D341Med (cell line): Measurements from ENCODE around the gene EXOC6B.

Source experiments
- DNase-seq: peaks from one replicate; pipeline ENCODE4 v3.0.0; 2012; ENCODE audit warnings: low spot score

The EXOC6B gene

GRCh38 chr2:72788756-72789155 lies 37.1 kb downstream of the EXOC6B start:
- no peak for DNase-seq

DNA sequence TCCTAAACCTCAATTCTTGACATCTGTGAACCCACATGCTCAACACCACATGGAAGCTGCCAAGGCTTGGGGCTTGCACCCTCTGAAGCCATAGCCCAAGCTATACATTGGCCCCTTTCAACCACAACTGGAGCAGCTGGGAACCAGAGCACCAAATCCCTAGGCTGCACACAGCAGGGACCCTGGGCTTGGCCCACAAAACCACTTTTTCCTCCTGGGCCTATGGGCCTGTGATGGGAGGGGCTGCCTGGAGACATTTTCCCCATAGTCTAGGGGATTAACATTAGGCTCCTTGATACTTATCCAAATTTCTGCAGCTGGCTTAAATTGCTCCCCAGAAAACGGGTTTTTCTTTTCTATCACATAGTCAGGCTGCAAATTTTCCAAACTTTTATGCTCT lies 40.3 kb downstream of the EXOC6B start:
- no peak for DNase-seq

GRCh38 chr2:72782520-72782919 lies 43.3 kb downstream of the EXOC6B start:
- no peak for DNase-seq

DNA sequence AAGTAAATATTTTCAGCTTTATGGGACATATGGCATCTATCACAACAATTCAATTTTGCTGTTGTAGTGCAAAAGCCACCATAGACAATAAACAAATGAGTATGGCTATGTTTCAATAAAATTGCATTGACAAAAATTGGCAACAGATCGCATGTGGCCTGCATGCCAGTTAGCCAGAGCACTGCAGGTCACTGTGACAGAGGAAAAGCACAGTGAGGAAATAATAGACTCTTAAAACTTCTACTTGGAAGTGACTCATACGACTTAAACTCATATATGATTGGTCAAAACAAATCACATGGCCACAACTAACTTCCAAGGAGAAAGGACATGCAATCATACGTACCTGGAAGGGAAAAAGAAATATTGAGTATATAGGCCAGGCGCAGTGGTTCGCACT lies 44.4 kb downstream of the EXOC6B start:
- DNase-seq = no peak

DNA sequence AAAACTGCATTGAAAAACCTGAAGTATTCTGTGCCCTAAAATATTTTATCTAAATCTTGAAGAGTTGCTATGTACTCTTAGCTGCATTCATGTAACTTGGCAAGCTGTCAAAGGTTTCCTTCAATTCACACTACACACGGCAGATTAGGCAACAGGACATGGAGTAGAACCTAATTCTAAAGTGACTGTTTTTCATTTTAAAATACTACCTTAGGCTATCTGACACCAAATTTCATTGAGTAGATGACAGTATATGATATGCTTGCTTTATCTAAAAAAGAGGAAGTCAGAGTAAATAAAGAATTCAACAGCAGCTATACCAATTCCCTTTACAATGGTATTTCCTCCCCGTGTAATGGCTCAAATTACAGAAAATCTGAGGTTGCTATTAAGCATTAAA lies 45.4 kb downstream of the EXOC6B start:
- no peak for DNase-seq

- no peak for DNase-seq
Observed at GRCh38 chr2:72779495-72779894, 46.3 kb downstream of the EXOC6B start.

GRCh38 chr2:72778410-72778809 lies 47.4 kb downstream of the EXOC6B start:
- DNase-seq = no peak

- DNase-seq = peak; percentile 45
Observed at GRCh38 chr2:72770879-72771461, 54.9 kb downstream of the EXOC6B start.

- no peak for DNase-seq
Observed at GRCh38 chr2:72765997-72766609, 59.7 kb downstream of the EXOC6B start.

- DNase-seq = no peak
Observed at GRCh38 chr2:72762276-72762675, 63.6 kb downstream of the EXOC6B start.

- DNase-seq = no peak
Observed at GRCh38 chr2:72759755-72760154, 66.1 kb downstream of the EXOC6B start.

DNA sequence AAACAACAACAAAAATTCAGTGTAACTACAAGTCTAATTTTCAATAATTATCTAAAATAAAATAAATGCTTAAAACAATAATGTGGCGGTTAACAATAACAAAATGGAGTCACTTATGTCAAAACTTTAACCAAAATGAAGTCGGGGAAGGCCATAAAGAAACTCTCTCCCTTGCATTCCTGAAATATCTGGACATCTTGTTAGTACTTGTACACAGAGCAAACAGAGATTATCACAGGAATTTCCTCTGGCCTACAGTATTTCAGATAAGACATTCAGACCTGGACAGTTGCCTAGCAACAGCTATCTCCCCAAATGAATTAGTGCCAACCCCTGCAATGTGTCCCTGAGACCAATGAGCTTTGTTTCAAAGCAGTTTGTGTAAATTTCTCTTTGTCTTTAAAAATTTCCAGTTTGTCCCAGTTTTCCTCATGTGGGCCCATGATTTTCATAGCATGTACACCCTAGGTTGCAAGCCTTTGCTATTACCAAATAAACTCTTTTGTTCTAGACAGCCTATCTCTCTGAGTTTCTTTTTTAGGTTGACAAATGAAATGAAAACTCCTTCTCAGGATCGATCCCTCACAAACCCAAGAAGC lies 68.6 kb downstream of the EXOC6B start:
- no peak for DNase-seq

- no peak for DNase-seq
Observed at GRCh38 chr2:72755647-72756423, 70.0 kb downstream of the EXOC6B start.

DNA sequence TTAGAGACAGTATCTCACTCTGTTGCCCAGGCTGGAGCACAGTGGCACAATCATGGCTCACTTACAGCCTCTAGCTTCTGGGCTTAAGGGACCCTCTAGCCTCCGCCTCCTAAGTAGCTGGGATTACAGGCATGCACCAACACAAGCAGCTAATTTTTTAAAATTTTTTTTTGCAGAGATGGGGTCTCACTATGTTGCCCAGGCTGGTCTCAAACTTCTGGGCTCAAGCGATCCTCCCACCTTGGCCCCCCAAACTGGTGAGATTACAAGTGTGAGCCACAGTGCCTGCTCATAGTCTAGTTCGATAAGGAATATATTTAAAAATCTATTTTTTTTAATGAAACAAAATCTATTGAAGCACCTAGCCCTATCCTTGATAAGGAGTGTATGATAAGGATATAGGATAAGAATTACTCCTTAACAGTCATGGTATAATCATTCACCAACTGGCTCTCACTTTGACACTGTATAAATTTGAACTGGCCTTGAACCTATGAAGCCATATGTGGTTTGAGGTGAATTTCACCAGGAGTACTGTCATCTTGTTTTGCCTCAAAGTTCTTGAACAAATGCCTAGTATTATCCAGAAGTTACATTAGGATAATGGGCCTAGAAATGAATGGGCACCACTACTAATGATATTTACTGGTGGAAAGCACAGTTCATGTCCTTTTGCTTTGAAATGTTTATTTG lies 71.1 kb downstream of the EXOC6B start:
- no peak for DNase-seq

GRCh38 chr2:72750977-72751639 lies 74.7 kb downstream of the EXOC6B start:
- DNase-seq = no peak

- no peak for DNase-seq
Observed at GRCh38 chr2:72750466-72750865, 75.4 kb downstream of the EXOC6B start.

GRCh38 chr2:72747344-72747743 lies 78.5 kb downstream of the EXOC6B start:
- no peak for DNase-seq

- DNase-seq = peak; percentile 31
Observed at GRCh38 chr2:72745679-72746368, 80.0 kb downstream of the EXOC6B start.

DNA sequence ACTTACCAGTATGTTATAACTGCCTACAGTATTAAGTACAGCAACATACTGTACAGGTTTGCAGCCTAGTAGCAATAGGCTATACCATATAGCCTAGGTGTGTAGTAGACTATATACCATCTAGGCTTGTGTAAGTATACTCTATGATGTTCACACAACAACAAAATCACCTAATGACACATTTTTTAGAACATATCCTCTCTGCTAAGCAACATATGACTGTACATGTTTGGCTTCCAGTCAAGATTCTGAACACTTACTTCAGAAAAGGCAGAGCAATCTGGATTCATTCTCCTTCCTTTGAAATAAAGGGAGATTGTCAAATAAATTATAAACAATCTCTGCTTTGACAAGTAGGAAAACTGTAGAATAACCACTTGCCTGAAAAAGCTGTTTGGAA lies 81.8 kb downstream of the EXOC6B start:
- no peak for DNase-seq

- DNase-seq = no peak
Observed at GRCh38 chr2:72743481-72743880, 82.4 kb downstream of the EXOC6B start.

DNA sequence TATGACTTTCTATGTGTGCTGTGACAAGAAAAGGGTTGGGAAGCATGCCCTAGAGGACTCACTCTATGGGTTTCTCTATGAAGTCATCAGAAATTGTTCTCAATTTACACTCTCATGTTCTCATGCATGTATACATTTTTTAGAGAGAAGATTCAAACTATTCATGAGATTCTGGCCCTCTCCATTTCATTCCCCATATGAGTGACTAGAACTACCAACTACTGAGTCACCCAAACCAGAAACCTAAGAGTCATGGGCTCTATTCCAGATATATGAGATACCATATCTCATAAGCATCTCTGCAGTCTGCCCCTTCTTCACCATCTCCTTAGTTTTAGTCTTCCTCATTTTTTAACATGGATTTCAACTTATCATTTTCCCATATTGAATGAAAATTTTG lies 87.7 kb downstream of the EXOC6B start:
- no peak for DNase-seq
